Astrocyte (in vitro differentiated cells and primary cell): Measurements from ENCODE around the gene ADAMTS17. TPM values are rescaled to one million over a fixed set of nuclear protein-coding genes. Genes with fewer than 3 reads are reported as not detected.

Experiments used
- DNase-seq: peaks from one replicate; pipeline ENCODE4 v3.0.0-alpha.2; 2010; ENCODE audit warnings: low read depth
- FAIRE-seq: peaks from 2 replicates; lab custom pipeline; 2011; peaks lifted over from hg19 to GRCh38; lab: Jason Lieb, UNC
- H2AFZ ChIP-seq: 2 replicates; pipeline ENCODE4 v1.6.0; 2012; ENCODE audit warnings: low read depth, low read length, inconsistent platforms
- H3K27ac ChIP-seq: 2 replicates; pipeline ENCODE4 v1.5.1; 2011; ENCODE audit warnings: low read depth, low read length, inconsistent platforms
- H3K27me3 ChIP-seq: 2 replicates; pipeline ENCODE4 v1.6.0; 2011; ENCODE audit warnings: low read length, inconsistent platforms; ENCODE audit not compliant: insufficient read depth
- H3K36me3 ChIP-seq: 2 replicates; pipeline ENCODE4 v1.5.1; 2011; ENCODE audit warnings: low read length, inconsistent platforms; ENCODE audit not compliant: insufficient read depth
- H3K4me1 ChIP-seq: 2 replicates; pipeline ENCODE4 v1.5.1; 2011; ENCODE audit warnings: low read length, inconsistent platforms; ENCODE audit not compliant: insufficient read depth
- H3K4me2 ChIP-seq: 2 replicates; pipeline ENCODE4 v1.6.0; 2012; ENCODE audit warnings: low read length, inconsistent platforms
- H3K4me3 ChIP-seq: 2 replicates; pipeline ENCODE4 v1.5.1; 2011; ENCODE audit warnings: low read depth, mild to moderate bottlenecking, low read length, inconsistent platforms; ENCODE audit not compliant: insufficient read depth
- H3K79me2 ChIP-seq: 2 replicates; pipeline ENCODE4 v1.6.0; 2012; ENCODE audit warnings: mild to moderate bottlenecking, low read length, inconsistent platforms; ENCODE audit not compliant: insufficient read depth
- H3K9ac ChIP-seq: 2 replicates; pipeline ENCODE4 v1.6.0; 2012; ENCODE audit warnings: mild to moderate bottlenecking, low read length, inconsistent platforms
- H3K9me3 ChIP-seq: 2 replicates; pipeline ENCODE4 v1.5.1; 2012; ENCODE audit warnings: low read depth, mild to moderate bottlenecking, low read length, inconsistent platforms; ENCODE audit not compliant: insufficient read depth
- H4K20me1 ChIP-seq: 2 replicates; pipeline ENCODE4 v1.6.0; 2012; ENCODE audit warnings: low read length, inconsistent platforms; ENCODE audit not compliant: insufficient read depth
- H3K27ac Mint-ChIP-seq: one replicate; pipeline ENCODE4 v1.8.0; 2021; ENCODE audit warnings: mild to moderate bottlenecking, mixed read lengths; ENCODE audit not compliant: unreplicated experiment
- H3K27me3 Mint-ChIP-seq: one replicate; pipeline ENCODE4 v1.8.0; 2021; ENCODE audit warnings: low read depth, mixed read lengths; ENCODE audit not compliant: unreplicated experiment
- H3K36me3 Mint-ChIP-seq: one replicate; pipeline ENCODE4 v1.8.0; 2021; ENCODE audit warnings: low read depth, mixed read lengths; ENCODE audit not compliant: unreplicated experiment
- H3K4me1 Mint-ChIP-seq: one replicate; pipeline ENCODE4 v1.8.0; 2021; ENCODE audit warnings: low read depth, mixed read lengths; ENCODE audit not compliant: unreplicated experiment
- H3K4me3 Mint-ChIP-seq: one replicate; pipeline ENCODE4 v1.8.0; 2021; ENCODE audit warnings: mild to moderate bottlenecking, moderate library complexity, mixed read lengths; ENCODE audit not compliant: unreplicated experiment
- H3K9me3 Mint-ChIP-seq: one replicate; pipeline ENCODE4 v1.8.0; 2021; ENCODE audit warnings: mild to moderate bottlenecking, mixed read lengths; ENCODE audit not compliant: unreplicated experiment
- EZH2 ChIP-seq: IDR thresholded peaks from 2 replicates; pipeline ENCODE4 v1.6.1; 2012; ENCODE audit warnings: mild to moderate bottlenecking, low read length, inconsistent platforms; ENCODE audit not compliant: insufficient read depth
- total RNA-seq: library from RNA; stranded (reverse); gene quantifications from 2 replicates; pipeline ENCODE4 v1.2.1, GENCODE V29; 2021
- TF ChIP-seq, protein P1 (sequence below): IDR thresholded peaks from 2 replicates; pipeline ENCODE4 v1.5.1; 2011; ENCODE audit warnings: low read depth, mild to moderate bottlenecking, inconsistent platforms, low read length, moderate library complexity; ENCODE audit not compliant: insufficient read depth

ADAMTS17 gene
- total RNA-seq, 1 donor from 2014 or later, result 0.27 TPM

DNA sequence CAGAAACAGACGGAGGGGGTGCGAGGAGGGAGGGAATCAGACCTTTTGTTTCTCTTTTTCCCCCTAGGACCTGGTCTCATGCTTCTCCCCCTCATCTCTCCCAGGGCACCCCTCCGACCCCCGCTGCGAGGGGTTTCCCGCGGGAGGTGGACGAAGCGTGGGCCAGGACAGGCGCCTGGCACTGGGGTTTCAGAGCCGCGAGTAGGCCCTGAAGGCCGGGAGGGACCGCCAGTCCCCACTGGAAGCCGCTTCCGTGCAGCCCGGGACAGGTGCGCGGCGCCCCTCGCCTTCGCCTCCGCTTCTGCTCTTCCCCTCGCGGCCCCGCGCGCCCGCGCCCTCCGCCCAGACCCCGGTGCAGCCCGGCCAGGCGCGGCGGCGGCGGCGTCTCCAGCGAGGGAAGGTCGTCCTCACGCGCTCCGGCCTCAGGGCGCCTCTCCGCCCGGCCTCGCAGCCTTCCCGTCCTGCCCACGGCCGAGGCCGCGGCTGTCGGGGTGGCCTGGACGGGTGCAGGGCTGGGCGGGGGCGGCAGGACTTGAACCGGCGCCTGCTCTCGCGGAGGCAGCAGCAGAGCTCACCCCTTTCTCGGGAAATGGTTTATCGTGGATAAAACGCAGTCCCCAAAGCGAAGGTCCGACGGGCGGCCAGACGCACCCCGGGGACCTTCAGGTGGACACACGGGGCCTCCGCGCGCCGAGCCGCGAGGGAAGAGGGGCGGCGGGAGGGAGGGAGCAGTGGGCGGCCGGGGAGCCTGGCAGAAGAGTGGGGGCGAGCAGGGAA lies 31.5 kb upstream of the ADAMTS17 start:
- H3K27ac Mint-ChIP-seq, result no peak overlapping the region
- no peaks in the 10 kb centered on the region for H3K36me3 Mint-ChIP-seq
- no peak overlapping the region for H3K9ac ChIP-seq
- DNase-seq (no peak), FAIRE-seq (no peak)
- H3K9me3 ChIP-seq, result no peaks in the 10 kb centered on the region
- H3K27me3 Mint-ChIP-seq, result peaks cover 29% of the 10 kb centered on the region
- no peaks in the 10 kb centered on the region for H3K4me1 ChIP-seq
- H3K4me3 Mint-ChIP-seq, result no peak overlapping the region
- no peaks in the 10 kb centered on the region for H3K36me3 ChIP-seq
- peaks cover 7% of the 10 kb centered on the region for H3K9me3 Mint-ChIP-seq
- TF ChIP-seq EZH2, result no peak
- TF ChIP-seq, protein P1, sequence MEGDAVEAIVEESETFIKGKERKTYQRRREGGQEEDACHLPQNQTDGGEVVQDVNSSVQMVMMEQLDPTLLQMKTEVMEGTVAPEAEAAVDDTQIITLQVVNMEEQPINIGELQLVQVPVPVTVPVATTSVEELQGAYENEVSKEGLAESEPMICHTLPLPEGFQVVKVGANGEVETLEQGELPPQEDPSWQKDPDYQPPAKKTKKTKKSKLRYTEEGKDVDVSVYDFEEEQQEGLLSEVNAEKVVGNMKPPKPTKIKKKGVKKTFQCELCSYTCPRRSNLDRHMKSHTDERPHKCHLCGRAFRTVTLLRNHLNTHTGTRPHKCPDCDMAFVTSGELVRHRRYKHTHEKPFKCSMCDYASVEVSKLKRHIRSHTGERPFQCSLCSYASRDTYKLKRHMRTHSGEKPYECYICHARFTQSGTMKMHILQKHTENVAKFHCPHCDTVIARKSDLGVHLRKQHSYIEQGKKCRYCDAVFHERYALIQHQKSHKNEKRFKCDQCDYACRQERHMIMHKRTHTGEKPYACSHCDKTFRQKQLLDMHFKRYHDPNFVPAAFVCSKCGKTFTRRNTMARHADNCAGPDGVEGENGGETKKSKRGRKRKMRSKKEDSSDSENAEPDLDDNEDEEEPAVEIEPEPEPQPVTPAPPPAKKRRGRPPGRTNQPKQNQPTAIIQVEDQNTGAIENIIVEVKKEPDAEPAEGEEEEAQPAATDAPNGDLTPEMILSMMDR, result no peak
- H4K20me1 ChIP-seq, result no peaks in the 10 kb centered on the region
- H2AFZ ChIP-seq, result no peak overlapping the region
- H3K4me1 Mint-ChIP-seq, result no peaks in the 10 kb centered on the region
- no peaks in the 10 kb centered on the region for H3K79me2 ChIP-seq
- H3K4me3 ChIP-seq, result no peak overlapping the region
- H3K4me2 ChIP-seq, result peak overlapping the region; percentile 46
- peaks cover 4% of the 10 kb centered on the region for H3K27me3 ChIP-seq
- H3K27ac ChIP-seq, result no peak overlapping the region

DNA sequence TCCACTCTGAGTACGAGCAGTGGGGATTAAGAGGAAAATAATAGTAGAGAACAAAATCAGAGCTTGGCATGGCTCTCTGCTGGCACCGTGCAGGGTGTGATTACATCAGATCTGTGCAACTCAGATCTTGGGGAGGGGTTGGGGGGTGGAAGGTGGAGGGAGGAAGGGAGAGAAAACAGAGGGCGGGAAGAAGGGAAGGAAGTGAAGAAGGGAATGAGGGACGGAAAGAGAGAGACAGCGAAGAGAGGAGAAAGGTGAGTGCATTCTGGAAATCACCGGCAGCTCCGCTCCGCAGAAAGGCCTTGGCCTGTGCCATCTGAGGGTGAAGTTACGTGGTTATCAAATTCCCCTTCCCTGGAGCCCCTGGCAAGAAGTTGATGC lies 31.0 kb upstream of the ADAMTS17 start:
- H3K36me3 ChIP-seq, result no peaks in the 10 kb centered on the region
- no peaks in the 10 kb centered on the region for H3K9me3 ChIP-seq
- H3K27ac ChIP-seq, result no peak overlapping the region
- Mint-ChIP-seq H3K4me1 (no peaks in the 10 kb centered on the region), H3K9me3 (peaks cover 7% of the 10 kb centered on the region), H3K27ac (no peak overlapping the region), H3K4me3 (no peak overlapping the region), H3K27me3 (peaks cover 29% of the 10 kb centered on the region), H3K36me3 (no peaks in the 10 kb centered on the region)
- no peak overlapping the region for H3K9ac ChIP-seq
- TF ChIP-seq EZH2, result no peak
- TF ChIP-seq, protein P1, result no peak
- peak overlapping the region; percentile 46 for H3K4me2 ChIP-seq
- no peaks in the 10 kb centered on the region for H4K20me1 ChIP-seq
- no peaks in the 10 kb centered on the region for H3K79me2 ChIP-seq
- DNase-seq, result no peak
- no peak overlapping the region for H2AFZ ChIP-seq
- no peaks in the 10 kb centered on the region for H3K4me1 ChIP-seq
- H3K27me3 ChIP-seq, result peaks cover 4% of the 10 kb centered on the region
- no peak overlapping the region for H3K4me3 ChIP-seq
- no peak for FAIRE-seq

DNA sequence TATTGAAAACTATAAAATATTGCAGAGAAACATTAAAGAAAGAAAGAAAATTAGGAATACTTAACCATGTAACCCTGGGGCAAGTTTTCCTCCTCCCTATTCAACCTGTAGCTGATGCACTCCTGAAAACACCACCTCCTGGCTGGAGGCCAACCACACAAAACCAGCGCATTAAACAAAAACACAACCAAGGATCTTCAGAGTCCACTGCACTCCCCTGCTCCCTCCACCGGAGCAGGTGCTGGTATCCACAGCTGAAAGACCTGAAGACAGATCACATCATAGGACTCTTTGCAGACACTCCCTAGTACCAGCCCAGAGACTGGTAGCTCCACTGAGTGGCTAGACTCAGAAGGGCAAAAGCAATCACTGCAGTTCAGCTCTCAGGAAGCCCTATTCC lies 13.6 kb upstream of the ADAMTS17 start:
- FAIRE-seq (no peak), DNase-seq (no peak)
- H2AFZ ChIP-seq, result no peak overlapping the region
- Mint-ChIP-seq H3K27me3 (peaks cover 11% of the 10 kb centered on the region), H3K36me3 (no peaks in the 10 kb centered on the region), H3K9me3 (no peaks in the 10 kb centered on the region), H3K4me3 (no peak overlapping the region), H3K27ac (no peak overlapping the region), H3K4me1 (no peaks in the 10 kb centered on the region)
- no peak overlapping the region for H3K4me2 ChIP-seq
- H3K79me2 ChIP-seq, result no peaks in the 10 kb centered on the region
- no peak overlapping the region for H3K27ac ChIP-seq
- no peak overlapping the region for H3K4me3 ChIP-seq
- H4K20me1 ChIP-seq, result no peaks in the 10 kb centered on the region
- H3K4me1 ChIP-seq, result no peaks in the 10 kb centered on the region
- no peaks in the 10 kb centered on the region for H3K36me3 ChIP-seq
- H3K9me3 ChIP-seq, result peaks cover 4% of the 10 kb centered on the region
- H3K9ac ChIP-seq, result no peak overlapping the region
- H3K27me3 ChIP-seq, result no peaks in the 10 kb centered on the region
- no peak for TF ChIP-seq EZH2
- TF ChIP-seq, protein P1, result no peak
